PC-3 (cell line): ENCODE results near the gene MBD3. TPM values are rescaled to one million over a fixed set of nuclear protein-coding genes. Genes with fewer than 3 reads are reported as not detected.

Experiments
- ATAC-seq: fragments of 200-7000 bp; cut with Tn5 transposase; 2 replicates; pipeline ENCODE4 v1.9.1; 2020; ENCODE audit warnings: mild to moderate bottlenecking, moderate library complexity
- BruUV-seq: library from RNA; stranded (reverse); fragments of 400-500 nt; replicated peaks from 2 replicates; lab custom pipeline; 2021; lab: Mats Ljungman, UMichigan
- CTCF ChIA-PET: fragments of 300-600 bp; sonication (Branson Sonifier 250); formaldehyde crosslinking; loops from one replicate; lab custom pipeline; 2022; ENCODE audit warnings: antibody characterized with exemption; lab: Charles Lee
- POLR2A ChIA-PET: fragments of 300-600 bp; sonication (Branson Sonifier 250); formaldehyde crosslinking; loops from one replicate; lab custom pipeline; 2022; ENCODE audit warnings: antibody characterized with exemption; ENCODE audit not compliant: unreplicated experiment; lab: Charles Lee
- DNase-seq: peaks from one replicate; pipeline ENCODE4 v3.0.0-alpha.2; 2015
- H2AFZ ChIP-seq: fragments of 300-600 bp; sonication (generic); 2 replicates; pipeline ENCODE4 v1.6.0; 2016; ENCODE audit warnings: antibody characterized with exemption, low read length
- H3F3A ChIP-seq: fragments of 300-600 bp; sonication (generic); one replicate; pipeline ENCODE4 v1.6.0; 2017; ENCODE audit warnings: antibody characterized with exemption, low read length, control low read depth, mild to moderate bottlenecking; ENCODE audit not compliant: unreplicated experiment
- H3K27ac ChIP-seq: fragments of 300-600 bp; sonication (generic); 2 replicates; pipeline ENCODE4 v1.5.1; 2016; ENCODE audit warnings: mild to moderate bottlenecking, low read length
- H3K27me3 ChIP-seq: fragments of 300-600 bp; sonication (generic); 2 replicates; pipeline ENCODE4 v1.6.1; 2016; ENCODE audit warnings: low read length, mixed read lengths
- H3K36me3 ChIP-seq: fragments of 300-600 bp; sonication (generic); 2 replicates; pipeline ENCODE4 v1.6.1; 2016; ENCODE audit warnings: low read depth, mixed run types, low read length, mixed read lengths
- H3K4me1 ChIP-seq: fragments of 300-600 bp; sonication (generic); 2 replicates; pipeline ENCODE4 v1.5.1; 2016; ENCODE audit warnings: low read length; ENCODE audit not compliant: insufficient read depth
- H3K4me2 ChIP-seq: fragments of 300-600 bp; sonication (generic); 2 replicates; pipeline ENCODE4 v1.6.0; 2016; ENCODE audit warnings: low read length
- H3K4me3 ChIP-seq: fragments of 300-600 bp; sonication (generic); 2 replicates; pipeline ENCODE4 v1.5.1; 2016; ENCODE audit warnings: mild to moderate bottlenecking, low read length, mixed read lengths
- H3K79me2 ChIP-seq: fragments of 300-600 bp; sonication (generic); 2 replicates; pipeline ENCODE4 v1.6.1; 2017; ENCODE audit warnings: low read length, mixed read lengths
- H3K9ac ChIP-seq: fragments of 300-600 bp; sonication (generic); 2 replicates; pipeline ENCODE4 v1.6.0; 2016; ENCODE audit warnings: mild to moderate bottlenecking, low read length
- H3K9me2 ChIP-seq: fragments of 300-600 bp; sonication (generic); replicated peaks from 2 replicates; pipeline ENCODE4 v1.6.1; 2016; ENCODE audit warnings: mixed run types, low read length, mixed read lengths
- H3K9me3 ChIP-seq: fragments of 300-600 bp; sonication (generic); 2 replicates; pipeline ENCODE4 v1.6.1; 2016; ENCODE audit warnings: low read length, mixed read lengths
- H4K20me1 ChIP-seq: fragments of 300-600 bp; sonication (generic); 2 replicates; pipeline ENCODE4 v1.6.1; 2016; ENCODE audit warnings: low read length, mixed read lengths
- EZH2 ChIP-seq: fragments of 300-600 bp; sonication (generic); IDR thresholded peaks from one replicate; pipeline ENCODE4 v1.6.1; 2017; ENCODE audit warnings: antibody characterized with exemption, mild to moderate bottlenecking, low read length; ENCODE audit not compliant: unreplicated experiment
- EZH2phosphoT487 ChIP-seq: fragments of 300-600 bp; sonication (generic); IDR thresholded peaks from 2 replicates; pipeline ENCODE4 v1.6.1; 2018; ENCODE audit warnings: mild to moderate bottlenecking, antibody characterized with exemption, low read length, borderline replicate concordance
- intact Hi-C: fragments of 100-400 bp; cut with micrococcal nuclease; formaldehyde crosslinking; loops from 2 replicates; pipeline ENCODE4 v1.9.0; 2023
- total RNA-seq: library from RNA; depleted of rRNA; stranded (reverse); fragments of >200 nt; gene quantifications from 2 replicates; pipeline ENCODE4 v1.2.3, GENCODE V29; 2014
- TF ChIP-seq, protein P1 (sequence below): fragments of 300-600 bp; sonication (generic); conservative IDR thresholded peaks from 2 replicates; pipeline ENCODE4 v1.5.1; 2017; ENCODE audit warnings: antibody characterized with exemption, low read depth, mild to moderate bottlenecking, low read length

Gene MBD3
- total RNA-seq, 1 experiment from 2014 or later = 131 TPM

- Histone ChIP-seq H3K4me2 (no peak overlapping the region), H3K9me2 (no peaks in the 10 kb centered on the region), H3K36me3 (peaks cover 5% of the 10 kb centered on the region), H3K27me3 (no peaks in the 10 kb centered on the region), H3F3A (no peaks in the 10 kb centered on the region), H3K9me3 (no peaks in the 10 kb centered on the region), H3K27ac (no peak overlapping the region), H3K4me3 (no peak overlapping the region), H4K20me1 (no peaks in the 10 kb centered on the region), H3K9ac (no peak overlapping the region), H3K4me1 (no peaks in the 10 kb centered on the region), H2AFZ (no peak overlapping the region), H3K79me2 (no peaks in the 10 kb centered on the region)
- POLR2A ChIA-PET = no interaction called here
- ATAC-seq = no peak
- BruUV-seq = no TSS peak
- intact Hi-C loops = no loop called here
- DNase-seq = no peak
- CTCF ChIA-PET = no interaction called here
- TF ChIP-seq EZH2 (no peak), EZH2phosphoT487 (no peak)
- TF ChIP-seq, protein P1, sequence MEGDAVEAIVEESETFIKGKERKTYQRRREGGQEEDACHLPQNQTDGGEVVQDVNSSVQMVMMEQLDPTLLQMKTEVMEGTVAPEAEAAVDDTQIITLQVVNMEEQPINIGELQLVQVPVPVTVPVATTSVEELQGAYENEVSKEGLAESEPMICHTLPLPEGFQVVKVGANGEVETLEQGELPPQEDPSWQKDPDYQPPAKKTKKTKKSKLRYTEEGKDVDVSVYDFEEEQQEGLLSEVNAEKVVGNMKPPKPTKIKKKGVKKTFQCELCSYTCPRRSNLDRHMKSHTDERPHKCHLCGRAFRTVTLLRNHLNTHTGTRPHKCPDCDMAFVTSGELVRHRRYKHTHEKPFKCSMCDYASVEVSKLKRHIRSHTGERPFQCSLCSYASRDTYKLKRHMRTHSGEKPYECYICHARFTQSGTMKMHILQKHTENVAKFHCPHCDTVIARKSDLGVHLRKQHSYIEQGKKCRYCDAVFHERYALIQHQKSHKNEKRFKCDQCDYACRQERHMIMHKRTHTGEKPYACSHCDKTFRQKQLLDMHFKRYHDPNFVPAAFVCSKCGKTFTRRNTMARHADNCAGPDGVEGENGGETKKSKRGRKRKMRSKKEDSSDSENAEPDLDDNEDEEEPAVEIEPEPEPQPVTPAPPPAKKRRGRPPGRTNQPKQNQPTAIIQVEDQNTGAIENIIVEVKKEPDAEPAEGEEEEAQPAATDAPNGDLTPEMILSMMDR = no peak
These were observed 37.3 kb upstream of the MBD3 start for GRCh38 chr19:1630012-1630411.

- ChIA-PET CTCF (no interaction called here), POLR2A (no interaction called here)
- ATAC-seq (no peak), DNase-seq (no peak)
- no peak for TF ChIP-seq EZH2phosphoT487
- no peak for TF ChIP-seq EZH2
- TF ChIP-seq, protein P1 = no peak
- Histone ChIP-seq H3F3A (no peaks in the 10 kb centered on the region), H4K20me1 (no peaks in the 10 kb centered on the region), H3K27ac (no peak overlapping the region), H3K79me2 (no peaks in the 10 kb centered on the region), H3K9ac (no peak overlapping the region), H3K4me1 (no peaks in the 10 kb centered on the region), H3K27me3 (no peaks in the 10 kb centered on the region), H3K9me2 (no peaks in the 10 kb centered on the region), H3K4me3 (no peak overlapping the region), H3K9me3 (no peaks in the 10 kb centered on the region), H2AFZ (no peak overlapping the region), H3K36me3 (no peaks in the 10 kb centered on the region), H3K4me2 (no peak overlapping the region)
- intact Hi-C loops = no loop called here
- no TSS peak for BruUV-seq
These were observed 36.7 kb upstream of the MBD3 start for GRCh38 chr19:1629256-1629808.

DNA sequence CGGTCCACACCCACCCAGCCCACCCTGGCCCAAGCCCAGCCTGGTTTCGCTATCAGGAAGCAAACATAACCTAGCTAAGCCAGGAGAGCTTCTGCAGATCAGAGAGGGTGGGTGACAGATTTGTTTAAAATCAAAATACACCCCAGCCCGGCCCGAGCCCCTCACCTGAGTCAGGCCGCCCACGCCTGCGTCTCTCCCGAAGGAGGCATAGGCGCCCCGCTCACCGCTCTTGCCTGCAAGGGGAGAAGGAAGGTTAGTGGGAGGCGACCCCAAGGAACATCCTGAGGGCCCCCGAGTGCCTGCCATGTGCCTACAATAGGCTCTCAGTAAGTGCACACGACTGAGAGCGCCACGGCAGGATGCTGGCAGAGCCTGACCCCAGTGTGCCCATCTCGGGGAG lies 34.5 kb upstream of the MBD3 start:
- no peaks in the 10 kb centered on the region for H3K27me3 ChIP-seq
- ATAC-seq = no peak
- no peak overlapping the region for H2AFZ ChIP-seq
- intact Hi-C loops = no loop called here
- H3K4me2 ChIP-seq = no peak overlapping the region
- H3F3A ChIP-seq = no peaks in the 10 kb centered on the region
- H3K79me2 ChIP-seq = no peaks in the 10 kb centered on the region
- no peak overlapping the region for H3K9ac ChIP-seq
- no peaks in the 10 kb centered on the region for H3K9me3 ChIP-seq
- no peaks in the 10 kb centered on the region for H3K4me1 ChIP-seq
- H4K20me1 ChIP-seq = no peaks in the 10 kb centered on the region
- no peaks in the 10 kb centered on the region for H3K36me3 ChIP-seq
- no peak overlapping the region for H3K4me3 ChIP-seq
- no peak overlapping the region for H3K27ac ChIP-seq
- BruUV-seq = no TSS peak
- CTCF ChIA-PET = no interaction called here
- no peak for DNase-seq
- POLR2A ChIA-PET = no interaction called here
- TF ChIP-seq EZH2 (no peak), EZH2phosphoT487 (no peak)
- TF ChIP-seq, protein P1 = no peak
- H3K9me2 ChIP-seq = no peaks in the 10 kb centered on the region
